Transverse colon (tissue), 4 donors: ENCODE measurements around the gene SLC35F3. TPM values are rescaled to one million over a fixed set of nuclear protein-coding genes. Genes with fewer than 3 reads are reported as not detected.

Source experiments
- DNase-seq: peaks from one replicate; pipeline ENCODE4 v3.0.0-alpha.2; 2019
- H3K27ac ChIP-seq, 4 donors: fragments of 200-600 bp; sonication (generic); 2 replicates each; pipeline ENCODE4 v1.5.1; 2016 to 2018; ENCODE audit warnings: inconsistent platforms in 4 of 4
- H3K27me3 ChIP-seq: fragments of 200-600 bp; sonication (generic); 2 replicates; pipeline ENCODE4 v1.5.1; 2017; ENCODE audit warnings: inconsistent platforms
- H3K36me3 ChIP-seq, 4 donors: fragments of 200-600 bp; sonication (generic); 2 replicates each; pipeline ENCODE4 v1.5.1; 2017 to 2019; ENCODE audit warnings: inconsistent platforms in 4 of 4
- H3K4me1 ChIP-seq, 4 donors: fragments of 200-600 bp; sonication (generic); 2 replicates each; pipeline ENCODE4 v1.5.1; 2017 to 2020; ENCODE audit warnings: inconsistent platforms in 4 of 4
- H3K4me3 ChIP-seq, 4 donors: fragments of 200-600 bp; sonication (generic); 1 replicate in 1 of 4; 2 replicates in 3 of 4; pipeline versions ENCODE4 v1.5.1 to v1.6.1; 2017 to 2019; ENCODE audit warnings: inconsistent platforms in 4 of 4
- H3K9me3 ChIP-seq, 2 donors: fragments of 200-600 bp; sonication (generic); 2 replicates each; pipeline ENCODE4 v1.5.1; 2017 to 2019; ENCODE audit warnings: inconsistent platforms in 2 of 2
- CTCF ChIP-seq, 5 experiments: fragments of 200-600 bp in 3 of 5; fragments of 450-650 bp in 2 of 5; sonication (generic) in 3 of 5; IDR thresholded peaks; 1 replicate in 2 of 5; 2 replicates in 3 of 5; pipeline ENCODE4 v1.5.1; 2016 to 2017; ENCODE audit warnings: antibody characterized with exemption in 5 of 5, inconsistent platforms in 3 of 5, mild to moderate bottlenecking in 2 of 5, moderate library complexity in 1 of 5
- EP300 ChIP-seq: sonication (generic); formaldehyde crosslinking; IDR thresholded peaks from one replicate; pipeline ENCODE4 v1.6.1; 2017; ENCODE audit warnings: antibody characterized with exemption, low read depth
- POLR2A ChIP-seq: fragments of 450-650 bp; IDR thresholded peaks from one replicate; pipeline ENCODE4 v1.6.1; 2016; ENCODE audit warnings: antibody characterized with exemption, mild to moderate bottlenecking, moderate library complexity
- POLR2AphosphoS5 ChIP-seq, 3 donors: sonication (generic); formaldehyde crosslinking; IDR thresholded peaks; one replicate each; pipeline ENCODE4 v1.6.1; 2016; ENCODE audit warnings: antibody characterized with exemption in 3 of 3
- WGBS, 2 donors: methylation state at CpG; one replicate each; pipeline ENCODE4 v1.1.5; 2018; ENCODE audit warnings: low coverage in 1 of 2; 5-methylcytosine and 5-hydroxymethylcytosine counted together
- in situ Hi-C, 4 donors: fragments of 200-750 bp; cut with MboI; loops; one replicate each; pipeline versions ENCODE4 v1.15.0 to v1.15.1; 2017; ENCODE audit warnings: low sequenced_read_pairs in 3 of 4, low pct_ligation_motif_present in 1 of 4, low pct_unique_long_range_greater_than_20kb in 1 of 4
- intact Hi-C: fragments of 100-400 bp; cut with DNase I; formaldehyde crosslinking; loops from one replicate; pipeline ENCODE4 v1.15.1; 2023; ENCODE audit warnings: low total_unique reads
- total RNA-seq, 4 donors: library from RNA; depleted of rRNA; stranded (reverse); fragments of >200 nt; gene quantifications; one replicate each; pipeline ENCODE4 v1.1.0, GENCODE V29; 2016

Gene SLC35F3
- total RNA-seq, 4 donors from 2014 or later, result not detected

GRCh38 chr1:234186037-234186688 is 281.7 kb downstream of the SLC35F3 start:
- no peak overlapping the region for H3K4me3 ChIP-seq
- H3K36me3 ChIP-seq, result no peaks in the 10 kb centered on the region
- no peak overlapping the region for H3K27ac ChIP-seq
- H3K9me3 ChIP-seq, result peaks cover 0 to 2% of the 10 kb centered on the region in 2 donors
- no peaks in the 10 kb centered on the region for H3K4me1 ChIP-seq
- H3K27me3 ChIP-seq, result peaks cover 10% of the 10 kb centered on the region
- in situ Hi-C loops, result no loop called here
- no peak for DNase-seq
- intact Hi-C loops, result no loop called here
- WGBS, 2 donors, result 78% methylated on average over 6 of the region's 6 CpGs; no CpG with 5 or more reads in 1 of the 2 donors
- no peak for TF ChIP-seq CTCF (IDR thresholded peaks at IDR 0.05)
- no peak for TF ChIP-seq POLR2AphosphoS5 (IDR thresholded peaks at IDR 0.05)
- no peak for TF ChIP-seq EP300
- TF ChIP-seq POLR2A, result no peak

GRCh38 chr1:234188454-234188792 is 283.9 kb downstream of the SLC35F3 start:
- Histone ChIP-seq H3K27me3 (peaks cover 10% of the 10 kb centered on the region), H3K4me3 (no peak overlapping the region), H3K4me1 (no peaks in the 10 kb centered on the region), H3K27ac (no peak overlapping the region), H3K36me3 (no peaks in the 10 kb centered on the region), H3K9me3 (peaks cover 0 to 4% of the 10 kb centered on the region in 2 donors)
- intact Hi-C loops, result no loop called here
- in situ Hi-C loops, result no loop called here
- no peak for DNase-seq
- 37 to 40% methylated on average over 1 to 3 of the region's 3 CpGs for WGBS, 2 donors
- TF ChIP-seq EP300, result no peak
- TF ChIP-seq POLR2A, result no peak
- no peak for TF ChIP-seq CTCF (IDR thresholded peaks at IDR 0.05)
- no peak for TF ChIP-seq POLR2AphosphoS5 (IDR thresholded peaks at IDR 0.05)

GRCh38 chr1:234197839-234198238 is 293.4 kb downstream of the SLC35F3 start:
- in situ Hi-C loops, result no loop called here
- Histone ChIP-seq H3K9me3 (peaks cover 0 to 6% of the 10 kb centered on the region in 2 donors), H3K27ac (no peak overlapping the region), H3K36me3 (no peaks in the 10 kb centered on the region), H3K27me3 (no peaks in the 10 kb centered on the region), H3K4me1 (no peaks in the 10 kb centered on the region), H3K4me3 (no peak overlapping the region)
- DNase-seq, result no peak
- TF ChIP-seq POLR2A, result no peak
- TF ChIP-seq EP300, result no peak
- TF ChIP-seq POLR2AphosphoS5 (IDR thresholded peaks at IDR 0.05), result no peak
- no peak for TF ChIP-seq CTCF (IDR thresholded peaks at IDR 0.05)
- intact Hi-C loops, result no loop called here

DNA sequence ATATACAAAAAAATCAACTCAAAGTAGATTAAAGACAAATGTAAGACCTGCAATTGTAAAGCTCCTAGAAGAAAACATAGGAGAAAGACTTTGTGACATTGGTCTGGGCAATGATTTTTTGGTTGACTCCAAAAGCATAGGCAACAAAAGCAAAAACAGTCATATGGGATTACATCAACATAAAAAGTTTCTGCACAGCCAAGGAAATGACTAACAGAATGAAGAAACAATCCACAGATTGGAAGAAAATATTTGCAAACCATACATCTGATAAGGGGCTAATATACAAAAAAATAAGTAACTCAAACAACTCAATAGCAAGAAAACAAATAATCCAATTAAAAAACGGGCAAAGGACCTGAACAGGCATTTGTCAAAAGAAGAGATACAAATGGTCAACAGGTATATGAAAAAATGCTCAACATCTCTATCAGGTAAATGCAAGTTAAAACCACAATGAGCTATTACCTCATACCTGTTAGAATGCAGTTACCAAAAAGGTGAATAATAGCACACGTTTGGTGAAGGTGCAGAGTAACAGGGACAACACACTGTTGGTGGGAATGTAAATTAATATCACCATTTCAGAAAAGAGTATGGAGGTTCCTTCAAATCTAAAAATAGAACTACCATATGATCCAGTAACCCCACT is 295.1 kb downstream of the SLC35F3 start:
- no peak overlapping the region for H3K27ac ChIP-seq
- no peaks in the 10 kb centered on the region for H3K36me3 ChIP-seq
- in situ Hi-C loops (no loop called here), intact Hi-C loops (no loop called here)
- no peak for TF ChIP-seq EP300
- no peak for TF ChIP-seq POLR2AphosphoS5 (IDR thresholded peaks at IDR 0.05)
- TF ChIP-seq CTCF (IDR thresholded peaks at IDR 0.05), result no peak
- TF ChIP-seq POLR2A, result no peak
- DNase-seq, result no peak
- 67 to 73% methylated on average over 2 of the region's 2 CpGs for WGBS, 2 donors
- no peaks in the 10 kb centered on the region for H3K27me3 ChIP-seq
- no peak overlapping the region for H3K4me3 ChIP-seq
- peaks cover 0 to 6% of the 10 kb centered on the region in 2 donors for H3K9me3 ChIP-seq
- H3K4me1 ChIP-seq, result no peaks in the 10 kb centered on the region
